ENCODE data around the gene C14orf119.

Gene C14orf119

GRCh38 chr14:23109769-23110168, 14.5 kb downstream of the C14orf119 start:
- DNase-seq (ENCODE audit: low read depth in 3 of 3, low spot score in 1 of 3) = no peak

DNA sequence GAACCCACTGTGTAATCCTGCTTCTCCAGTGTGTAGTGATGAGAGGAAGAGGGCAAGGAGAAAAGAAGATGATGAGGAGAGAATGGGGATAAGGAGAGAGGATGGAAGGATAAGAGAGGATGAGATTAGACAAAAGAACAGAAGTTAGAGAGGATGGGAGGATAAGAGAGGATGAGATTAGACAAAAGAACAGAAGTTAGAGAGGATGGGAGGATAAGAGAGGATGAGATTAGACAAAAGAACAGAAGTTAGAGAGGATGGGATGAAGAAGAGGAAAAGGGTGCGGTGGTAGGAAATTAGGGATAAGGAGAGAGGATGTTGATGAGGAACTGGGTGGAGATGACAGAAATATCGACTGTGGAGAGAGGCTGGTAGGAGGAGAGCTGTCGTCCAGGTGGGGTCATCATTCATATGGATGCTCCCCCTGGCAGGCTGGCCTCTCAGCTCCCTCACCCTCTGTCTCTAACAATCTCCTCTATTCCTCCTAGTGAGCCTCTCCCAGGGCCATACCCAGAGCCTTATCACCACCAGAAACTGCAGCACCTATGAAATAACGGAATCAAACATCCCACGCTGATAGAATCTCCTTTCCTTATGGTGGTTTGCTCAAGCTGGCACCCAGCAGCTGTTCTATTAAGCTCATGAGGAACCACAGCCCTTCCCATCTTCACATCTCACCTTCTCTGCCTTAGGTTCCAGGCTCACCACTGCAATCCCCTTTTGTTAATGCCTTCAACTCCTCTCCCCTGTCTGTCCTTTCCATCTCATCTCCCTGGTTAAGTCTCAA, 15.5 kb downstream of the C14orf119 start:
- DNase-seq (ENCODE audit: low read depth in 3 of 3, low spot score in 1 of 3) = no peak

DNA sequence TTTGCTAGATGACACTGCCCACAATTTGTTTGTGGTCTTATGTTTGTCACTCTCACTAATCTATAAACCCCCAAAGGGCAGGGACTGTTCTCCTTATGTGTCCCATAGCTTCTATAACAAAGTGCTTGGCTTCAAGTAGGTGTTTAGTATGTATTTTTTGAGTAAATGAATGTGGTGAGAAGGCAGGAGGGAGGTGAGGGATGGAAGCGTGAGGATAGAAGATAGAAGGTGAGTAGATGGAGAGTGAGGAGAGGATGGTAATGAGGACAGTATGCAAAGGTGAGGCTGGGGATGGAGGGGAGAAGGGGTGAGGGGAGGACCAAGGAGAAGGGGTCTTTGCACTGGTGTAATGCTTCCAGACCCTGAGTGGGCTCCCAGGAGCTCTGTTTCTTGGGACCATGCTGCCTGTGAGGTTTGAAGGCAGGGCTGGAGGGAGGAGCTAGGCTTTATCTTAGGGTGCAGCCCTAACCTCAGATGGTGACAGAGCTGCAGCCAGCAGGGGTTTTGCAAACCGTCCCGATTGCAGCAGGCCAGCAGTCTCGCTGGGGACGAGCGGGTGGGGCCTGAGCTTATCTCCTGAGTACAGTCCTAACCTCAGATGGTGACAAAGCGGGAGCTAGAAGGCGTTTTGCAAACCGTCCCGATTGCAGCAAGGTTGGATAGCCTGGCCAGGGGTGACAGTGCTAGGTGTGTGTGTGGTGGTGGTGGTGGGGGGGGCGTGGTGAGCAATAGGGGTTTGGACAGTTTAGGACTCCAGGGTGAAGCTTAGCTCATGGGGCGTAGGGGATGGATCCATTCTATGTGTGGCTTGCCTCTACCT, 17.3 kb downstream of the C14orf119 start:
- DNase-seq (ENCODE audit: low read depth in 3 of 3, low spot score in 1 of 3) = no peak

DNA sequence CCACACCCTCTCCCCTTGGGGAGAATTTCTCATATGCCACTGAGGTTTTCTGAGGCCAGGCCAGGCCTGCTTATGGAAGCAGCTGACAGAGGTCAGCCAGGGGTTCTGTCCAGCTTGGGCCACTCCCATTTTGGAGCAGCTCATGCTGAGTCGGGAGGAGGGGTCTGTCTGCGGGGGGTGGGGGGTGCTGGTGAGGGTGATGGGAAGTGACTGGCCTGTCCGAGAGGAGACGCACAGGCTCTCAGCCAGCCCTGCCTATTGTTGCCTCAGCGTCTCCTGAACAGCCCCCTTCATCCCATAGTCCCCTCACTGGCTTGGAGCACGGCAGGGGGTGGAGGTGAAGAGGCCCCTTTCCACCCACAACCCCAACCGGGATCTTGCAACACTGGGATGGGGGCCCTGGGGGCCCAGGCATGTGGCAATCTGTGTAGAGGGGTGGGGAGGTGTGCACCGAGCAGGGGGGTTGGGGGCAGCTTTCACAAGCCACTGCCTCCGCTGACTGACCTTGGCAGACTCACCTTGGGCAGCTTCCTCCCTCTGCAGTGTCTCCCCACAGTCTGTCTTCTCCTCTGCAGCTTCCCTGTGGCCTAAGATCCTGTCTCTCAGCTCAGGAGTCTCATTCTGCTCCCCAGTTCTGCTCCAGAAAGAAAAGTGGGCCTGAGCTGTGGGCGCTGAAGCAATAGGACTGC, 18.3 kb downstream of the C14orf119 start:
- no peak for DNase-seq (ENCODE audit: low read depth in 3 of 3, low spot score in 1 of 3)

- no peak for DNase-seq (ENCODE audit: low read depth in 3 of 3, low spot score in 1 of 3)
These were observed 18.8 kb downstream of the C14orf119 start for GRCh38 chr14:23114120-23114458.

GRCh38 chr14:23114669-23115038, 19.3 kb downstream of the C14orf119 start:
- DNase-seq (ENCODE audit: low read depth in 3 of 3, low spot score in 1 of 3) = no peak

GRCh38 chr14:23115039-23115731, 19.9 kb downstream of the C14orf119 start:
- no peak for DNase-seq (ENCODE audit: low read depth in 3 of 3, low spot score in 1 of 3)

GRCh38 chr14:23115918-23116317, 20.6 kb downstream of the C14orf119 start:
- DNase-seq (ENCODE audit: low read depth in 3 of 3, low spot score in 1 of 3) = no peak

DNA sequence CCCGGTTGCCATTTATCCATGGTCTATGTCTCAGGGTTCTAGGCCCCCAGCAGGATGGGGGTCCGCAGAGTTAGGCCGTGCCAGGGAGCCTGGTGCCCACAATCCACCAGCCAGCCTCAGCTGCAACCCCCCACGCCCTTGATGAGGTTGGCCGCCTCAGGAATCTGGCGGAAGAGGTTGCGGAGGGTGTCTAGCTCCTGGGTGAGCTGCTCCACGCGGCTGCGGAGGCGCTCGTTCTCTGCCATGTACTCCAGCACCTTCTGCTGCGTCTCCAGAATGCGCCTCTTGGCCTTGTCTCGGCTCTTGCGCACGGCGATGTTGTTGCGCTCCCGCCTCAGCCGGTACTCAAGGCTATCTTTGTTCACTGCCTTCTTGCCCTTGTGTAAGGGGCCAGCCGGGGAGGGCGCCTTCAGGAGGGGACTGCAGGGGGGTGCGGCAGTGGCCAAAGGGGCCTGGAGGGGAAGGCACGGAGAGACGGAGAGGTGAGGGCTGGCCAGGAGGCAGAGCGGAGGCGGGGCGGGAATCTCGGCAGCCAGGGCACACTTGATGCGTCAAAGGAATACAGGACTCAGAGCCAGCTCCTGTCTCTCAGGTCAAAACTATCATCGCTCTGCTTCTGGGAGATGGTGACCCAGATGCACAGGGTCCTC, 22.2 kb downstream of the C14orf119 start:
- DNase-seq (ENCODE audit: low read depth in 3 of 3, low spot score in 1 of 3) = no peak

DNA sequence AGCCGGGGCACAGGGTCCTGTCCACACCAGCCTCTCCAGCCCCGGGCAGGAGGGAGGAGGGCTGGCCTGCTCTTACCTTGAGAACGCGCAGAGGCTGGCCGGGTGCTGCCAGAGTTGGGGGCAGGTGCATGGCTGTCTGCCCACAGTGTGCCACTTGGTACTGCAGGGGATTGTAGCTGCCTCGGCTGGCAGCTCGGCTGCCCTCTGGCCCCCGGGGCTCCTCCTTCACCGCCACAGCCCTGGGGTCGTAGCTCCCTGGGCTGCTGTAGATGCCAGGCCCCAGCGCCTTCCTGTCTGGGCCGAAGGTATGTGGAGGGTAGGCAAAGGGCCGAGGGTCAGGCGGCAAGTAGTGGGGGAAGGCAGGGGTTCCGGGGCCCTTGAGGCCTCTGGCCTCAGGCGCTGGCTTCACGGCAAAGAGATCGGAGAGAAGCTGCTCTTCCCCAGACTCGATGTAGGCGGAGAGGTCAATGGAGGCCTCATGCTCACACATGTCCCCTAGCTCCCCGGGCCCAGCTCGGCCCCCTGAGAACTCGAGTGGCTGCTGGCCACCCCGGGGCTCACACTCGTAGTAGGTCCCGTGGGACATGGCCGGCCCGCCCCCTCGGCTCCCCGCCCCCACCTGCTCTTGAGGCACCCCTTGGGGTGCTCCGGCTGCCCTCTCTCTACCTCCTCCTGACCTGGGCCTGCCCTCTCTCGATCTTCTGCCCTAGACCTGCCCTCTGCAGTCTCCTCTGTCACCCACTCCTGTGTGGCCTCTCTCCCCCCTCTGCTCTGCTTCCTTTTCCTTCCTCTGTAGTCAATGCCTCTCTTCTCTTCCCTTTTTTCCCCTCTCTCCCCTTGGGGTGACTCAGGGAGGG, 23.4 kb downstream of the C14orf119 start, which contains the start of gene CEBPE:
TSS of gene CEBPE (minus strand) at position 750 of the 857 bp plus-strand sequence. CDS start at position 586, 164 bp downstream.
- DNase-seq (ENCODE audit: low read depth in 3 of 3, low spot score in 1 of 3) = no peak

GRCh38 chr14:23119363-23120327, 24.3 kb downstream of the C14orf119 start:
- DNase-seq (ENCODE audit: low read depth in 3 of 3, low spot score in 1 of 3) = no peak

DNA sequence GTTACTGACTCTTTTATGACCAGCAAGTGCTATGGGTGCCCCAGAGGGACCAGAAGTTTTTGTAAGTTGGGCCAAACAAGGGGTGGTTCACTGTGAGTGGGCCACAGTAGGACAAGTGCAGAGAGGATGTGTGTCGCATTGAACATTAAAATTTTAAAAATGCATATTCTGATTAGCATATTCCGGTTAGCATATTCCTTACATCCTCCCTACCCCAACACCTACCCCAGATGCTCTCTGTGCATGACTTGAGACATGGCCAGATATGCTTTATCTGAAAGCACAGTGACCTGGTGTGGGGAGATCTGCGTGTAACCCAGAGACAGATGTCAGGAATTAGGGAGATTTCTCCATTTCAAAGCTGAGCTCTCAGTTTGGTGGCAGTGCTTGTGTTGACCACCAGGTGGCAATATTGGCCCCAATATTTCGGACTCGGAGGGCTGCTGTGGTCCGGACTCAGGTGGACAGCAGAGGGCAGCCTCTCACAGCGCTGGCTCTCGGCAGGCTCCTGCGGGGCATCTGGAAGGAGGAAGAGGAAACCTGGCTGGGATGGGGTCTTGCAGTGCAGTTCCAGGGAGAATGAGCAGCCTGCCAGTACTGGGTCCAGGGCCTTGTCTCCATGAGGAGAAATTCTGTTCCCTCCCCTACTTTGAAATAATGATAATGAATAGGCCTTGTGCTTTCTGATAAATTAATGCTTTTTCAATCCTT, 25.4 kb downstream of the C14orf119 start:
- peak; percentile 46 to 57 (median 55) for DNase-seq (ENCODE audit: low read depth in 3 of 3, low spot score in 1 of 3)

GRCh38 chr14:23121361-23121771, 26.1 kb downstream of the C14orf119 start:
- no peak for DNase-seq (ENCODE audit: low read depth in 3 of 3, low spot score in 1 of 3)

DNA sequence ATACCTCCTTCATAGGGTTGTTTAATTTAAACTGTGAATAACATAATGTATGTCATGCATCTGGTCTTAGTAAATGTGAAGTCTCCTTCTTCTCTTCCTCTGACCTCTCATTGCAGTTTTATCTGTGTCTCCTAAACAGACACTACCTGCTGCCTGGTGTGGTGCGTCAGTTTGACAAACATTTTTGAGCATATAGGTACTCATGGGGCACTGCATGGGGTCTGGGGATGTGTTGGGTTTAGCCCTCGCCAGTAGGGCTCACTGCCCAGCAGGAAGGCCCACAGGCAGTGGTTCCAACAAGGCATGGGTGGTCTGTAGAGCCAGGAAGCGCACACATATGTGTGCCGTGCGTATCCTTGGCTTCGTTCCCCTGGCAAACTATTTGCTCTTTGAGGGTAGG, 26.8 kb downstream of the C14orf119 start:
- no peak for DNase-seq (ENCODE audit: low read depth in 3 of 3, low spot score in 1 of 3)

DNA sequence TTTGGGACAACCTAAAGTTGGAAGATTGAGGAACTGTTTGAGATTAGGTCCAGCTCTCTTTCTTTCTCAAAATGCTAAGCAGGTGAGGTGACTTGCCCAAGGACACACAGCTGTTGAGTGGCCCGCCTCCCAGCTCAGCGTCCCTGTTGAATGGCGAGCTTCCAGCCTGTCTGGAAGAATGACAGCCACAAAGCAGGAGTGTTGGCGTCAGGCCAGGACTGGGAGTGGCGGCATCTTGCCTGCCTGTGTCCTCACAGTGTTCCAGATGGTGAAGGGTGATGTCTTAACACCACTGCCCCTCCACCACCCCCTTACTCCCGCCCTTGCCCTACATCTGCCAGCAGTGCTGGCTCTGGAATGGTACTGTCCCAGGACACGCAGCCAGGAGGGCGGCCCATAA, 28.1 kb downstream of the C14orf119 start:
- no peak for DNase-seq (ENCODE audit: low read depth in 3 of 3, low spot score in 1 of 3)

GRCh38 chr14:23124337-23124954, 29.1 kb downstream of the C14orf119 start:
- no peak for DNase-seq (ENCODE audit: low read depth in 3 of 3, low spot score in 1 of 3)

GRCh38 chr14:23125011-23125410, 29.7 kb downstream of the C14orf119 start:
- DNase-seq (ENCODE audit: low read depth in 3 of 3, low spot score in 1 of 3) = no peak

Data from stimulated activated CD4-positive, alpha-beta T cell treated with anti-CD3 and anti-CD28 coated beads, TNF-alpha, amount 100 ng/mL, for 1 hour (primary cell).